Lower leg skin (tissue), 4 donors: ENCODE results near the gene SHOX. TPM values are rescaled to one million over a fixed set of nuclear protein-coding genes. Genes with fewer than 3 reads are reported as not detected.

Experiments used
- DNase-seq, 2 donors: peaks; one replicate each; pipeline ENCODE4 v3.0.0-alpha.2; 2019; ENCODE audit warnings: low spot score in 2 of 2
- H3K4me3 ChIP-seq: fragments of 200-600 bp; sonication (generic); 2 replicates; pipeline ENCODE4 v1.5.1; 2017; ENCODE audit warnings: mild to moderate bottlenecking, low read depth; ENCODE audit not compliant: poor library complexity, severe bottlenecking
- CTCF ChIP-seq, 3 donors: fragments of 450-650 bp; IDR thresholded peaks; one replicate each; pipeline ENCODE4 v1.5.1; 2016; ENCODE audit warnings: antibody characterized with exemption in 3 of 3, mild to moderate bottlenecking in 3 of 3, moderate library complexity in 2 of 3
- POLR2A ChIP-seq, 2 donors: fragments of 450-650 bp; IDR thresholded peaks; one replicate each; pipeline ENCODE4 v1.6.1; 2016 to 2017; ENCODE audit warnings: antibody characterized with exemption in 2 of 2, mild to moderate bottlenecking in 1 of 2, moderate library complexity in 1 of 2
- WGBS, 2 donors: methylation state at CpG; one replicate each; pipeline ENCODE4 v1.1.5; 2018; 5-methylcytosine and 5-hydroxymethylcytosine counted together
- intact Hi-C: fragments of 100-400 bp; cut with DNase I; formaldehyde crosslinking; loops from one replicate; pipeline ENCODE4 v1.15.0; 2023; ENCODE audit warnings: low total_unique reads
- total RNA-seq, 4 donors: library from RNA; depleted of rRNA; stranded (reverse); fragments of >200 nt; gene quantifications; one replicate each; pipeline ENCODE4 v1.1.0, GENCODE V29; 2016

Gene SHOX
- total RNA-seq, 4 donors from 2014 or later = 0.54 to 2.4 TPM; not detected in 2

DNA sequence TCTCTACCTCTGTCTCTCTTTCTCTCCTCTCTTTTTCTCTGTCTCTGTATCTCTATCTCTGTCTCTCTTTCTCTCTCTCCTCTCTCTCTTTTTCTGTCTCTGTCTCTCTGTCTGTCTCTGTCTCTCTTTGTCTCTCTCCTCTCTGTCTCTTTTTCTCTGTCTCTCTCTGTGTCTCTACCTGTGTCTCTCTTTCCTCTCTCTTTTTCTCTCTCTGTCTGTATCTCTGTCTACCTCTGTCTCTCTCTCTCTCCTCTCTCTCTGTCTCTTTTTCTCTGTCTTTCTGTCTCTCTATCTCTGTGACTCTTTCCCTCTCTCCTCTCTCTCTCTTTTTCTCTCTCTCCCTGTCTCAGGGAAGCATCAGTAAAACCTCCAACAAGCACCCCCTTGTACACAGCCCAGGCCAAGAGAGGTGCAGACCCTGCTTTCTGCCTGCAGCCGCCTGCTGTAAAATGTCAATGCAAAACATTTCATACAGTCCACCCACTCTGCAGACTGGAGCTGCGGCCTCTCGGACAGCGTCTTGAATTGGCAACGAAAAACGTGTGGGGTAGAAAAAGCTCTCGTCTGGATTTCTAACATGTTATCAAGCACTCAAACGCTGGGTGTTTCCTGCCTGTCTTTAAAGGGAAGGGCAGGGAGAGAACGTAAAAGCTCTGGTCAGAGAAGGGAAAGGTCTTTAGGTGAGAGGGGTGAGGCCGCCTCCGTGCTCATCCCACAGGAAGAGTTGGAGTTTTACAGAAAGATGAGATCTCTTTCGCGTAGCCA, 3.7 kb upstream of the SHOX start:
- intact Hi-C loops = no loop called here
- no peak overlapping the region for H3K4me3 ChIP-seq
- 13 to 22% methylated on average over 13 of the region's 13 CpGs for WGBS, 2 donors
- DNase-seq = peak; percentile 6 to 20
- no peak for TF ChIP-seq POLR2A (IDR thresholded peaks at IDR 0.05)
- TF ChIP-seq CTCF (IDR thresholded peaks at IDR 0.05) = no peak

DNA sequence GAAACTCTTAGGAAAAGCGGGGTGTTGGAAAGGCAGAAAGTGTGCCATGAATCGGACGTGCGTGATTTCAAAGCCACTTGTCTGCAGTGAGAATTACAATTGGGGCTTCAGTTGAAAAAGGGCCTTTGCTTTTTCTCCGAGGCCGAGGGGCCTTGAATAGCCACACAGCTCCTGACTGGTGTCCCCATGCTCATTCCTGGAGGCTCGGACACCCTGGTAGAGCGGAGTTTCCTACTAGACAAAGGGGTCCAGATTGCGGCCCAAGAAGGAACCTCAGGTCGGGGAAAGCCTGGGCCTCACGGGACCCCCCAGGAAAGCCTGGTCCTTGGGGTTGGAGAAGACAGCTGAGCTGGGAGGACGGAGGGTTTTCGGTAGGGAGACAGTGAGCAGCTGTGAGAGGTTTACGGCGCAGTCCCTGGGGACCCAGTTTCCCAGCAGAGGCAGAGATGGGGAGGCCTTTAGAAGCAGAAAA, 3.0 kb upstream of the SHOX start:
- no peak overlapping the region for H3K4me3 ChIP-seq
- 39 to 41% methylated on average over 15 of the region's 15 CpGs for WGBS, 2 donors
- DNase-seq = peak; percentile 6 to 65
- no peak for TF ChIP-seq POLR2A (IDR thresholded peaks at IDR 0.05)
- no peak for TF ChIP-seq CTCF (IDR thresholded peaks at IDR 0.05)
- intact Hi-C loops = no loop called here

DNA sequence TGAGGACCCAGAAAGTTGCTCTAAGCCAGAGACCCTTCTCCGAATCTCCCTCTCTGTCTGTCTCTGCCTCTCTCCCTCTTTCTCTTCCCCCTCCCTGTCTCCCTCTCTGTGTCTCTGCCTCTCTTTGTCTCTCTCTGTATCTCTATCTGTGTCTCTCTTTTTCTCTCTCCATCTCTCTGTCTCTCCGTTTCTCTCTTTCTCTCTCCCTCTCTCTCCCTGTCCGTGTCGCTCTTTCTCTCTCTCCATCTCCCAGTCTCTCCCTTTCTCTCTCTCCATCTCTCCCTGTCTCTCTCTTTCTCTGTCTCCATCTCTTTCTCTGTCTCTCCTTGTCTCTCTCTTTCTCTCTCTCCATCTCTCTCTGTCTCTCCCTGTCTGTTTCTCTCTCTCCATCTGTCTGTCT, 2.6 kb upstream of the SHOX start:
- DNase-seq = no peak
- H3K4me3 ChIP-seq = no peak overlapping the region
- 25 to 32% methylated on average over 4 of the region's 4 CpGs for WGBS, 2 donors
- intact Hi-C loops = no loop called here
- TF ChIP-seq POLR2A (IDR thresholded peaks at IDR 0.05) = no peak
- TF ChIP-seq CTCF (IDR thresholded peaks at IDR 0.05) = no peak

GRCh38 chrX:629230-630006, 1.2 kb upstream of the SHOX start:
- peak overlapping the region; percentile 5 for H3K4me3 ChIP-seq
- TF ChIP-seq CTCF (IDR thresholded peaks at IDR 0.05) (no peak), POLR2A (IDR thresholded peaks at IDR 0.05) (no peak)
- peak in 1 of 2 donors; percentile 6 for DNase-seq
- WGBS, 2 donors = 7 to 8% methylated on average over 30 of the region's 30 CpGs
- intact Hi-C loops = no loop called here

GRCh38 chrX:630007-630611, 482 bp upstream of the SHOX start:
- intact Hi-C loops = no loop called here
- no peak overlapping the region for H3K4me3 ChIP-seq
- WGBS, 2 donors = 2% methylated on average over 49 to 62 of the region's 62 CpGs
- peak in 1 of 2 donors; percentile 0 for DNase-seq
- TF ChIP-seq CTCF (IDR thresholded peaks at IDR 0.05) (no peak), POLR2A (IDR thresholded peaks at IDR 0.05) (no peak)
